MM.1S (cell line): ENCODE data around the gene AP1M1.

Experiments
- DNase-seq: peaks from one replicate; pipeline ENCODE4 v3.0.0-alpha.2; 2015
- H2AFZ ChIP-seq: fragments of 300-600 bp; sonication (generic); 2 replicates; pipeline ENCODE4 v1.6.0; 2016; ENCODE audit warnings: antibody characterized with exemption, low read length
- H3F3A ChIP-seq: fragments of 300-600 bp; sonication (generic); 2 replicates; pipeline ENCODE4 v1.6.1; 2016; ENCODE audit warnings: mild to moderate bottlenecking, antibody characterized with exemption, low read length, moderate library complexity, mixed read lengths; ENCODE audit not compliant: insufficient read depth
- H3K27ac ChIP-seq: fragments of 300-600 bp; sonication (generic); 2 replicates; pipeline ENCODE4 v1.5.1; 2016; ENCODE audit warnings: mild to moderate bottlenecking, low read length
- H3K27me3 ChIP-seq: fragments of 300-600 bp; sonication (generic); replicated peaks from 2 replicates; pipeline ENCODE4 v1.6.0; 2016; ENCODE audit warnings: low read length; ENCODE audit not compliant: insufficient read depth
- H3K36me3 ChIP-seq: fragments of 300-600 bp; sonication (generic); replicated peaks from 2 replicates; pipeline ENCODE4 v1.6.1; 2016; ENCODE audit warnings: mild to moderate bottlenecking, low read length, mixed read lengths; ENCODE audit not compliant: insufficient read depth
- H3K4me1 ChIP-seq: fragments of 300-600 bp; sonication (generic); 2 replicates; pipeline ENCODE4 v1.6.1; 2016; ENCODE audit warnings: low read length, mixed read lengths
- H3K4me2 ChIP-seq: fragments of 300-600 bp; sonication (generic); 2 replicates; pipeline ENCODE4 v1.6.0; 2016; ENCODE audit warnings: low read depth, low read length
- H3K4me3 ChIP-seq: fragments of 300-600 bp; sonication (generic); 2 replicates; pipeline ENCODE4 v1.5.1; 2016; ENCODE audit warnings: low read length, mixed read lengths
- H3K79me2 ChIP-seq: fragments of 300-600 bp; sonication (generic); 2 replicates; pipeline ENCODE4 v1.6.1; 2016; ENCODE audit warnings: mixed run types, low read length, mixed read lengths
- H3K9ac ChIP-seq: fragments of 300-600 bp; sonication (generic); 2 replicates; pipeline ENCODE4 v1.6.1; 2016; ENCODE audit warnings: low read length, mixed read lengths
- H3K9me2 ChIP-seq: fragments of 300-600 bp; sonication (generic); replicated peaks from 2 replicates; pipeline ENCODE4 v1.6.1; 2016; ENCODE audit warnings: mild to moderate bottlenecking, low read length, mixed read lengths; ENCODE audit not compliant: insufficient read depth
- H3K9me3 ChIP-seq: fragments of 300-600 bp; sonication (generic); replicated peaks from 2 replicates; pipeline ENCODE4 v1.6.1; 2016; ENCODE audit warnings: mild to moderate bottlenecking, low read length, mixed read lengths; ENCODE audit not compliant: insufficient read depth
- H4K20me1 ChIP-seq: fragments of 300-600 bp; sonication (generic); 2 replicates; pipeline ENCODE4 v1.6.1; 2016; ENCODE audit warnings: mild to moderate bottlenecking, low read length, moderate library complexity, mixed read lengths; ENCODE audit not compliant: insufficient read depth
- CTCF ChIP-seq: fragments of 300-600 bp; sonication (generic); IDR thresholded peaks from 2 replicates; pipeline ENCODE4 v1.5.1; 2016; ENCODE audit warnings: antibody characterized with exemption, low read length, mixed read lengths
- EZH2 ChIP-seq: fragments of 300-600 bp; sonication (generic); optimal IDR thresholded peaks from 2 replicates; pipeline ENCODE3; 2017; ENCODE audit warnings: low read depth, mild to moderate bottlenecking, antibody characterized with exemption, low read length, mixed read lengths
- EZH2phosphoT487 ChIP-seq: fragments of 300-600 bp; sonication (generic); IDR thresholded peaks from 2 replicates; pipeline ENCODE4 v1.6.1; 2018; ENCODE audit warnings: antibody characterized with exemption, low read length

The AP1M1 gene

GRCh38 chr19:16166417-16166816 is 31.3 kb upstream of the AP1M1 start:
- no peak for TF ChIP-seq EZH2
- no peak for TF ChIP-seq EZH2phosphoT487
- TF ChIP-seq CTCF: no peak
- Histone ChIP-seq H3K27ac (no peak overlapping the region), H3K27me3 (no peaks in the 10 kb centered on the region), H3K4me2 (no peak overlapping the region), H2AFZ (no peak overlapping the region), H3K9me2 (no peaks in the 10 kb centered on the region), H3K9ac (no peak overlapping the region), H3K79me2 (no peaks in the 10 kb centered on the region), H3K4me3 (no peak overlapping the region), H3K36me3 (no peaks in the 10 kb centered on the region), H3K9me3 (no peaks in the 10 kb centered on the region), H3K4me1 (peaks cover 14% of the 10 kb centered on the region), H4K20me1 (no peaks in the 10 kb centered on the region), H3F3A (peaks cover 7% of the 10 kb centered on the region)
- DNase-seq: no peak

- H3K4me1 ChIP-seq: peaks cover 12% of the 10 kb centered on the region; the same call in 1 of the 2 replicates
- H3K9me2 ChIP-seq: no peaks in the 10 kb centered on the region
- H3K9me3 ChIP-seq: no peaks in the 10 kb centered on the region
- H3K4me3 ChIP-seq: no peak overlapping the region
- H3K9ac ChIP-seq: no peak overlapping the region
- H3K36me3 ChIP-seq: no peaks in the 10 kb centered on the region
- H3K4me2 ChIP-seq: no peak overlapping the region
- H3K79me2 ChIP-seq: no peaks in the 10 kb centered on the region
- no peak for DNase-seq
- H3F3A ChIP-seq: peaks cover 1% of the 10 kb centered on the region; the same call in 1 of the 2 replicates
- TF ChIP-seq CTCF: no peak
- no peak for TF ChIP-seq EZH2phosphoT487
- no peak for TF ChIP-seq EZH2
- no peaks in the 10 kb centered on the region for H4K20me1 ChIP-seq
- H3K27me3 ChIP-seq: no peaks in the 10 kb centered on the region
- H2AFZ ChIP-seq: no peak overlapping the region
- H3K27ac ChIP-seq: no peak overlapping the region
Measured at GRCh38 chr19:16167055-16167454, 30.7 kb upstream of the AP1M1 start.

GRCh38 chr19:16168465-16169081 is 29.1 kb upstream of the AP1M1 start:
- Histone ChIP-seq H4K20me1 (no peaks in the 10 kb centered on the region), H3F3A (no peaks in the 10 kb centered on the region), H3K4me1 (peaks cover 19% of the 10 kb centered on the region; the same call in 1 of the 2 replicates), H3K79me2 (no peaks in the 10 kb centered on the region), H3K36me3 (no peaks in the 10 kb centered on the region), H2AFZ (no peak overlapping the region), H3K27me3 (no peaks in the 10 kb centered on the region), H3K9ac (no peak overlapping the region), H3K9me2 (no peaks in the 10 kb centered on the region), H3K9me3 (no peaks in the 10 kb centered on the region), H3K27ac (no peak overlapping the region), H3K4me2 (no peak overlapping the region), H3K4me3 (no peak overlapping the region)
- DNase-seq: no peak
- TF ChIP-seq EZH2 (no peak), EZH2phosphoT487 (no peak), CTCF (no peak)
